Stimulated activated CD8-positive, alpha-beta memory T cell treated with anti-CD3 and anti-CD28 coated beads, Interleukin-12 subunit alpha, Interleukin-12 subunit beta, amount 100 ng/mL, for 24 hours (primary cell): ENCODE data around the gene ADAMTS14.

Experiments used
- DNase-seq: peaks from one replicate; pipeline ENCODE4 v3.0.0-alpha.2; 2020; ENCODE audit errors: extremely low read depth

Gene ADAMTS14

GRCh38 chr10:70771311-70772194, 99.2 kb downstream of the ADAMTS14 start:
- no peak for DNase-seq

DNA sequence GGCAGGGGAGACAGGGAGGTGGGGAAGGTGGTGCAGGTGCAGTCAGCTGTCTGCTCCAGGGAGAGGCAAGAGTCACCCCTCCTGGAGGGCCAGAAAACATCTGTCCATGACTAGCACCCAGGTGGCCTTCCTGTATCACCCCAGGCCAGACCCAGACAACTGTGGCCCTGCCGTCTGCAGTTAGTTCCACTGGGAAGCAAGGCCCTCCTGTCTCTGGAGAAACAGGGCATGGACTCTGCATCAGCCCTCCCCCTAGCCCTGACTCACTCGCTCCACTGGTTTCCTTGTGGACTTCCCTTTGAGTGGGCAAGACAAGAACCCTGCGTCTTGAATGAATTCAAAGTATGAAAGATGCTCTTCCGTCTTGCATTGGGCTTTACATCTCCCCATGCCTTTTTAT, 100.3 kb downstream of the ADAMTS14 start:
- DNase-seq: no peak

DNA sequence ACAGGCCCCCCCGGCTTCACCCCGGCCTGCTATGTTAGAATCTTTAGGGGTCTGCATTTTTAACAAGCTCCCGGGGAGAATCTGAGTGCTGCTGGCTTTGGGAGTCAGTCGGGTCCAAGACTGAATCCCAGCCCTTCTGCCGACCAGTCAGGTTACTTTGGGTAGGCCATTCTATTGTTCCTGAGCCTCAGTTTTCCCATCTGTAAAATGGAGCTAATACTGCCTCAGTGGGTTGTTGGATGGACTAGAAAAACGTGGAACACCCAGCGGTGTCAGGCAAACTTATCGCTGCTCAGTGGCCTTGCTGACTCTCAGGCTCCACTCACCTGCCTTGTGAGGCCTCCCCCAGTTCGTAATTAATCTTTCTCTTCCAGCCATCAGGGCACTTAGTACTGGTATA, 101.2 kb downstream of the ADAMTS14 start:
- DNase-seq: no peak

- DNase-seq: no peak
Measured at GRCh38 chr10:70773965-70774809, 101.9 kb downstream of the ADAMTS14 start.

GRCh38 chr10:70774810-70775678, 102.7 kb downstream of the ADAMTS14 start:
- DNase-seq: no peak

GRCh38 chr10:70775679-70776454, 103.6 kb downstream of the ADAMTS14 start:
- no peak for DNase-seq

DNA sequence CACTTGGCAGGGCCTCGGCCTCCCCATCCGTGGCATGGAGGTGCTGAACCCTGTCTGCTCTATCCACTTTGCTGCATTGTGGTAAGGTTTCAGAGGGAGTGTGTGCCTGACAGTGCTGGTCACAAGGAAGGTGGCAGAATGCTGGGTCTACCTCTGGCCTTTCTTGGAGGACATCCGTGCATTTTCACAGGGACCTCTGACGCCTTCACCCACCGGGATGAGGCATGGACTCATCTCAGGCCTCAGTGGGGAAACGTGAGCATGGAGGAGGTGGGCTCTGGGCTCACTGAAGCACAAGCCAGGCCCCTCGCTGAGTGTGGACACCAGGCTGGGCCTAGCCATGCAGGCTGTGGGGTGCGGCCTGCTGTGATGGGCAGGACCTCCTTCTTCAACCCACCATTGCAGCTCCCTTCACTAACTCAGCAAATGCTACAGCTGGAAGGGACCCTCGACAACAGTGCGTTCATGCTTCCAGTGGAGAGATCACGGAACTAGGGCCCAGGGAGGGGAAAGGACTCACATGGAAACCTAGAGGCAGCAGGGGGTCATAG, 104.2 kb downstream of the ADAMTS14 start:
- no peak for DNase-seq

GRCh38 chr10:70777063-70777875, 105.0 kb downstream of the ADAMTS14 start:
- no peak for DNase-seq

DNA sequence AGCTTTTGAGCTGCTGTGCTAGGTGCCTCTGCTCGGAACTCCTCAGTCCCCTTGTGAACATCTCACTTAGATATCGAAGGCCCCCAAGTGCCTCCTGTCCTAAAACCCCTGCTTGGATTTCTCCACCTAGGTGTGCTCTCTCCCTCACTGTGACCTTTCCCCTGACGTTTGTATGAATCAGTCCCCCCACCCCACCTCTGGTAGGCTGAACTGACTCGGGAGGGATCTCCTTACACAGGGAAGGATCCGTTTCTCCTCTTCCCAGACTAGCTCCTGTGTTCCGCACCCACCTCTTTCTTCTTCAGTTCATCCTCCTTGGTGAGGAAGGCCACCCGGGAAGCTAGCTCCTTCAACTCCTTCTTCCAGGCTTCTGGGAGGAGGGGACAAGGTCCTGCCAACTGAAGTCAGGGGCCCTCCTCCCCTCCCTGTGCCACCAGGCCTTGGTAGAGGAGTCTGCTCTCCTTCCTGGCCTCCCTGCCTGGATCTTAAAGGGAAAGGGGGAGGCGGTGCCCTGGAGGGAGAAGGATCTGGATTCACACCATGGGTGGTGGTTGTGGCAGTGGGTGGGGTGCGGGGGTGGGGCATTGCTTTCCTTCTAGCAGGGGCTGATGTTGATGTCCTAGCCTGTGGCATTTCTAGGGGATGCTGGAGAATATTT, 106.1 kb downstream of the ADAMTS14 start:
- no peak for DNase-seq

GRCh38 chr10:70779088-70779487, 106.8 kb downstream of the ADAMTS14 start:
- DNase-seq: no peak

DNA sequence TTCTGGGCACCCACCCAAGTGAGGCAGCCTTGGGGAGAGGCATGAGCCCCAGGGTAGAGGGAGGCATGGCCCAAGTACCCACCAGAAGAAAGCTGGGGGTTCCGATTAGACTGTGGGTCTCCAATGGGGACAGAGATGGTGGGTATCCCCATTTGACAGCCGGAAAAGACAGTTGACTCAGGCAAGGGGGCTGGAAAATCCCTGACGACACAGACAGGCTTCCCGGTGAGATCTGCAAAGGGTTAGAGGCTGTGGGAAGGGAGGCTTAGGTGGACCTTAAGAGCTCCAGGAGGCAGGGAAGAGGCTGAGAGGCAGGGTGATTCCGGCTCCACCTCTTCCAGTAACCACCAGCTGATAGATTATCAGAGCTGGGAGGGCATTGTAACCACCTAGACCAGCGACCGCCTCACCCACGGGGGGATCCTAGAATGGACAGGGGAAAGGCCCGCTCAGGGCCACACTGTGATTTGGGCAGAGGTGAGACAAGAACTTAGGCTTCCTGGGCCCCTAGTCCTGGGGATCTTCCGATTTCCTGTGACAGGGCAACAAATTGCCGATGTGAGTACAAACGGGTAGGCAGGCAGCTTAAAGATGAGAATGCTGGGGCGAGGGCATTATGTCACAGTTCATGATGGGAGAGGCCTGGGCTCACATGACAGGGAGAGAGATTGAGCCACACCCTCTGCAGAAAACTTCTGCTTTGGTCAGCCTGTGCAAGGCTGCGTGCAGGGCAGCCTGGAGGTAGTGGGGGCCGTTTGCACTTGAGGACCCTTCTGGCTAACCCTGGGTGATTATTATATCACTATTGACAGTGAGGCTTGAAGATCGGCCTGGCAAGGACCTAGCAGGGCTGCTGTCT, 107.4 kb downstream of the ADAMTS14 start:
- no peak for DNase-seq

- DNase-seq: no peak
Measured at GRCh38 chr10:70780370-70780760, 108.1 kb downstream of the ADAMTS14 start.

DNA sequence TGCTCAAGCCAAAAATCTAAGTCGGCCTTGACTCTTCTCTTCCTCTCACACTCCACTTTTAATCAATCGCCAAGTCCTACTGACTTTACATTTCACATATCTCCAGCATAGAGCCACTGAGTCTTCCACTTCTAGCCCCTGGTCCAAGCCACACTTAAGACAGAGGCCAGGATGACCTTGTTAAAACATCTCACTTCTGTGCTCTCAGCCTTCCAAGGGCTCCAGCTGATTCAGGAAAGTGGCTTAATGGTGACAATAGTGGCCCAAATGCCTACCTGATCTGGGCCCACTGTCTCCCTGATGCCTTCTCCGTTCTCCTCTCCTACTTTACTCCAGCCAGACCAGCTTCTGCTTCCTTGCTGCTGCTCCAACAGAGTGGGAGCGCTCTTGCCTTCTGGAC, 108.5 kb downstream of the ADAMTS14 start:
- DNase-seq: no peak

GRCh38 chr10:70781461-70782051, 109.2 kb downstream of the ADAMTS14 start:
- DNase-seq: no peak

- DNase-seq: no peak
Measured at GRCh38 chr10:70782086-70782745, 109.9 kb downstream of the ADAMTS14 start.

- no peak for DNase-seq
Measured at GRCh38 chr10:70782746-70783680, 110.7 kb downstream of the ADAMTS14 start.
